ENCODE measurements around the gene PAQR4. TPM values are rescaled to one million over a fixed set of nuclear protein-coding genes. Genes with fewer than 3 reads are reported as not detected.
A peak's percentile ranks its signal among the peaks of the same experiment; 100 is the strongest.
"Not testable (repeated sequence)": the region's sequence is repeated elsewhere in the genome, so short reads cannot be mapped to it uniquely, and the experiment has no call there.

PAQR4 gene
- total and polyA plus RNA-seq, 4 experiments from 2014 or later: 0.77 to 1.7 (median 1.1) TPM

- Histone ChIP-seq H3K36me3 (ENCODE audit: insufficient read depth, low read length) (peaks cover 28% of the 10 kb centered on the region), H3K9me3 (ENCODE audit: control insufficient read depth in 1 of 2, low read length in 2 of 2) (no peaks in the 10 kb centered on the region), H3K4me3 (ENCODE audit: low read length in 2 of 2) (no peak overlapping the region), H3K4me1 (ENCODE audit: insufficient read depth, low read length) (no peaks in the 10 kb centered on the region), H3K27ac (ENCODE audit: low read depth, low read length) (no peak overlapping the region), H3K27me3 (ENCODE audit: insufficient read depth, low read length) (no peaks in the 10 kb centered on the region)
- Mint-ChIP-seq H3K9me3 (no peaks in the 10 kb centered on the region), H3K27me3 (no peaks in the 10 kb centered on the region), H3K4me1 (no peaks in the 10 kb centered on the region), H3K36me3 (peaks cover 24 to 38% of the 10 kb centered on the region in 2 donors), H3K4me3 (no peak overlapping the region), H3K27ac (peak overlapping the region in 2 of 7 donors; percentile 66 to 73)
- ChIA-PET CTCF (ENCODE audit: partially characterized antibody) (interaction anchor here (0.7 kb wide), 1 partner anchor 260 kb away, joined by 4 read pairs; the partner anchor contains the start of gene KCTD5), POLR2A (ENCODE audit: partially characterized antibody) (no interaction called here)
- intact Hi-C loops (cut with micrococcal nuclease): no loop called here
- no peak for DNase-seq
Observed at GRCh38 chr16:2942045-2942444, 27.1 kb upstream of the PAQR4 start.

- H3K9me3 Mint-ChIP-seq; H3K27ac Mint-ChIP-seq; CTCF ChIA-PET (ENCODE audit: partially characterized antibody); H3K9me3 ChIP-seq (ENCODE audit: control insufficient read depth in 1 of 2, low read length in 2 of 2); H3K4me1 ChIP-seq (ENCODE audit: insufficient read depth, low read length); H3K27ac ChIP-seq (ENCODE audit: low read depth, low read length); H3K4me3 Mint-ChIP-seq; H3K27me3 ChIP-seq (ENCODE audit: insufficient read depth, low read length); POLR2A ChIA-PET (ENCODE audit: partially characterized antibody); H3K4me1 Mint-ChIP-seq; intact Hi-C loops (cut with micrococcal nuclease); H3K27me3 Mint-ChIP-seq; H3K4me3 ChIP-seq (ENCODE audit: low read length in 2 of 2): not testable (repeated sequence)
- peaks cover 16% of the 10 kb centered on the region for H3K36me3 ChIP-seq (ENCODE audit: insufficient read depth, low read length)
- peaks cover 29 to 38% of the 10 kb centered on the region in 2 donors for H3K36me3 Mint-ChIP-seq
- peak in 1 of 5 donors; percentile 30 for DNase-seq
Observed at GRCh38 chr16:2943716-2944115, 25.4 kb upstream of the PAQR4 start.

- Mint-ChIP-seq H3K4me1 (peaks cover 0 to 1% (median 0%) of the 10 kb centered on the region in 4 donors), H3K36me3 (peaks cover 19 to 23% of the 10 kb centered on the region in 2 donors), H3K9me3 (no peaks in the 10 kb centered on the region), H3K27me3 (no peaks in the 10 kb centered on the region), H3K4me3 (no peak overlapping the region), H3K27ac (peak overlapping the region in 1 of 7 donors; percentile 18)
- ChIA-PET POLR2A (ENCODE audit: partially characterized antibody) (no interaction called here), CTCF (ENCODE audit: partially characterized antibody) (interaction anchor here (1.1 to 1.4 kb wide), 3 partner anchors 15 to 23 kb away, joined by 3 to 4 read pairs (median 3); no protein-coding TSS in a partner anchor)
- H3K4me3 ChIP-seq (ENCODE audit: low read length in 2 of 2): no peak overlapping the region
- DNase-seq: peak in 1 of 5 donors; percentile 1
- no peaks in the 10 kb centered on the region for H3K4me1 ChIP-seq (ENCODE audit: insufficient read depth, low read length)
- H3K9me3 ChIP-seq (ENCODE audit: control insufficient read depth in 1 of 2, low read length in 2 of 2): no peaks in the 10 kb centered on the region
- intact Hi-C loops (cut with micrococcal nuclease): no loop called here
- no peak overlapping the region for H3K27ac ChIP-seq (ENCODE audit: low read depth, low read length)
- H3K27me3 ChIP-seq (ENCODE audit: insufficient read depth, low read length): no peaks in the 10 kb centered on the region
- no peaks in the 10 kb centered on the region for H3K36me3 ChIP-seq (ENCODE audit: insufficient read depth, low read length)
Observed at GRCh38 chr16:2946649-2947048, 22.5 kb upstream of the PAQR4 start.

- H3K9me3 ChIP-seq (ENCODE audit: control insufficient read depth in 1 of 2, low read length in 2 of 2): no peaks in the 10 kb centered on the region
- H3K36me3 Mint-ChIP-seq: peaks cover 8 to 11% of the 10 kb centered on the region in 2 donors
- CTCF ChIA-PET (ENCODE audit: partially characterized antibody): interaction anchor here (1.1 kb wide), 1 partner anchor 22 kb away, joined by 3 read pairs; no protein-coding TSS in a partner anchor
- H3K27me3 ChIP-seq (ENCODE audit: insufficient read depth, low read length): no peaks in the 10 kb centered on the region
- H3K9me3 Mint-ChIP-seq: no peaks in the 10 kb centered on the region
- POLR2A ChIA-PET (ENCODE audit: partially characterized antibody): no interaction called here
- intact Hi-C loops (cut with micrococcal nuclease): no loop called here
- H3K4me1 Mint-ChIP-seq: peaks cover 0 to 3% (median 0%) of the 10 kb centered on the region in 4 donors
- no peaks in the 10 kb centered on the region for H3K36me3 ChIP-seq (ENCODE audit: insufficient read depth, low read length)
- no peak overlapping the region for H3K27ac Mint-ChIP-seq
- no peaks in the 10 kb centered on the region for H3K4me1 ChIP-seq (ENCODE audit: insufficient read depth, low read length)
- no peaks in the 10 kb centered on the region for H3K27me3 Mint-ChIP-seq
- no peak overlapping the region for H3K27ac ChIP-seq (ENCODE audit: low read depth, low read length)
- no peak overlapping the region for H3K4me3 Mint-ChIP-seq
- DNase-seq: peak in 1 of 5 donors; percentile 19
- no peak overlapping the region for H3K4me3 ChIP-seq (ENCODE audit: low read length in 2 of 2)
Observed at GRCh38 chr16:2948807-2949704, 20.1 kb upstream of the PAQR4 start.

GRCh38 chr16:2949705-2950352, 19.3 kb upstream of the PAQR4 start:
- Histone ChIP-seq H3K9me3 (ENCODE audit: control insufficient read depth in 1 of 2, low read length in 2 of 2) (no peaks in the 10 kb centered on the region), H3K27ac (ENCODE audit: low read depth, low read length) (no peak overlapping the region), H3K4me3 (ENCODE audit: low read length in 2 of 2) (no peak overlapping the region), H3K36me3 (ENCODE audit: insufficient read depth, low read length) (no peaks in the 10 kb centered on the region), H3K27me3 (ENCODE audit: insufficient read depth, low read length) (no peaks in the 10 kb centered on the region), H3K4me1 (ENCODE audit: insufficient read depth, low read length) (no peaks in the 10 kb centered on the region)
- peaks cover 8 to 11% of the 10 kb centered on the region in 2 donors for H3K36me3 Mint-ChIP-seq
- peaks cover 0 to 2% of the 10 kb centered on the region in 2 donors for H3K27me3 Mint-ChIP-seq
- peaks cover 0 to 2% (median 0%) of the 10 kb centered on the region in 8 donors for H3K9me3 Mint-ChIP-seq
- ChIA-PET CTCF (ENCODE audit: partially characterized antibody) (interaction anchor here (0.8 kb wide), 1 partner anchor 33 kb away, joined by 3 read pairs; no protein-coding TSS in a partner anchor), POLR2A (ENCODE audit: partially characterized antibody) (no interaction called here)
- peaks cover 0 to 3% (median 0%) of the 10 kb centered on the region in 4 donors for H3K4me1 Mint-ChIP-seq
- intact Hi-C loops (cut with micrococcal nuclease): no loop called here
- H3K27ac Mint-ChIP-seq: peak overlapping the region in 1 of 7 donors; percentile 75
- H3K4me3 Mint-ChIP-seq: no peak overlapping the region
- DNase-seq: peak in 1 of 5 donors; percentile 9

GRCh38 chr16:2950353-2950724, 18.8 kb upstream of the PAQR4 start:
- Mint-ChIP-seq H3K36me3 (peaks cover 8 to 11% of the 10 kb centered on the region in 2 donors), H3K9me3 (peaks cover 0 to 2% (median 0%) of the 10 kb centered on the region in 8 donors), H3K27ac (no peak overlapping the region), H3K4me1 (peaks cover 0 to 3% (median 0%) of the 10 kb centered on the region in 4 donors), H3K27me3 (peaks cover 0 to 2% of the 10 kb centered on the region in 2 donors), H3K4me3 (no peak overlapping the region)
- CTCF ChIA-PET (ENCODE audit: partially characterized antibody): interaction anchor here (0.8 kb wide), 1 partner anchor 32 kb away, joined by 3 read pairs; no protein-coding TSS in a partner anchor
- no peaks in the 10 kb centered on the region for H3K9me3 ChIP-seq (ENCODE audit: control insufficient read depth in 1 of 2, low read length in 2 of 2)
- H3K27ac ChIP-seq (ENCODE audit: low read depth, low read length): no peak overlapping the region
- no peaks in the 10 kb centered on the region for H3K4me1 ChIP-seq (ENCODE audit: insufficient read depth, low read length)
- peak in 1 of 5 donors; percentile 3 for DNase-seq
- no peaks in the 10 kb centered on the region for H3K27me3 ChIP-seq (ENCODE audit: insufficient read depth, low read length)
- intact Hi-C loops (cut with micrococcal nuclease): no loop called here
- no peak overlapping the region for H3K4me3 ChIP-seq (ENCODE audit: low read length in 2 of 2)
- no peaks in the 10 kb centered on the region for H3K36me3 ChIP-seq (ENCODE audit: insufficient read depth, low read length)
- POLR2A ChIA-PET (ENCODE audit: partially characterized antibody): no interaction called here

- no peaks in the 10 kb centered on the region for H3K27me3 ChIP-seq (ENCODE audit: insufficient read depth, low read length)
- intact Hi-C loops (cut with micrococcal nuclease): no loop called here
- no peak overlapping the region for H3K4me3 ChIP-seq (ENCODE audit: low read length in 2 of 2)
- peaks cover 0 to 3% (median 0%) of the 10 kb centered on the region in 4 donors for H3K4me1 Mint-ChIP-seq
- CTCF ChIA-PET (ENCODE audit: partially characterized antibody): interaction anchor here (0.8 kb wide), 1 partner anchor 32 kb away, joined by 3 read pairs; no protein-coding TSS in a partner anchor
- H3K36me3 ChIP-seq (ENCODE audit: insufficient read depth, low read length): no peaks in the 10 kb centered on the region
- POLR2A ChIA-PET (ENCODE audit: partially characterized antibody): no interaction called here
- H3K27ac ChIP-seq (ENCODE audit: low read depth, low read length): no peak overlapping the region
- H3K9me3 Mint-ChIP-seq: peaks cover 0 to 2% (median 0%) of the 10 kb centered on the region in 8 donors
- H3K9me3 ChIP-seq (ENCODE audit: control insufficient read depth in 1 of 2, low read length in 2 of 2): no peaks in the 10 kb centered on the region
- DNase-seq: peak in 1 of 5 donors; percentile 7
- no peaks in the 10 kb centered on the region for H3K4me1 ChIP-seq (ENCODE audit: insufficient read depth, low read length)
- H3K4me3 Mint-ChIP-seq: no peak overlapping the region
- peaks cover 8 to 11% of the 10 kb centered on the region in 2 donors for H3K36me3 Mint-ChIP-seq
- no peak overlapping the region for H3K27ac Mint-ChIP-seq
- peaks cover 0 to 2% of the 10 kb centered on the region in 2 donors for H3K27me3 Mint-ChIP-seq
Observed at GRCh38 chr16:2950773-2951172, 18.4 kb upstream of the PAQR4 start.
